Testis (tissue), 3 donors: ENCODE data around the gene CLEC12A. TPM values are rescaled to one million over a fixed set of nuclear protein-coding genes. Genes with fewer than 3 reads are reported as not detected.
"Not testable (repeated sequence)": the region's sequence is repeated elsewhere in the genome, so short reads cannot be mapped to it uniquely, and the experiment has no call there.

Experiments used
- DNase-seq: peaks from one replicate; pipeline ENCODE4 v3.0.0-alpha.2; 2019
- H3K27ac ChIP-seq, 2 donors: fragments of 200-600 bp; sonication (generic); one replicate each; pipeline ENCODE4 v1.5.1; 2019
- H3K27me3 ChIP-seq: fragments of 200-600 bp; sonication (generic); one replicate; pipeline ENCODE4 v1.5.1; 2019
- H3K36me3 ChIP-seq: fragments of 200-600 bp; sonication (generic); one replicate; pipeline ENCODE4 v1.5.1; 2017; ENCODE audit warnings: low read depth; ENCODE audit errors: missing control alignments
- H3K4me1 ChIP-seq: fragments of 200-600 bp; sonication (generic); one replicate; pipeline ENCODE4 v1.5.1; 2019
- H3K4me3 ChIP-seq, 2 donors: fragments of 200-600 bp; sonication (generic); one replicate each; pipeline ENCODE4 v1.5.1; 2017 to 2019
- H3K9me3 ChIP-seq: fragments of 200-600 bp; sonication (generic); one replicate; pipeline ENCODE4 v1.5.1; 2017
- POLR2A ChIP-seq: fragments of 450-650 bp; IDR thresholded peaks from one replicate; pipeline ENCODE4 v1.6.1; 2017; ENCODE audit warnings: antibody characterized with exemption, mild to moderate bottlenecking, moderate library complexity
- WGBS, 2 donors: methylation state at CpG; one replicate each; pipeline ENCODE4 v1.1.5; 2018; 5-methylcytosine and 5-hydroxymethylcytosine counted together
- intact Hi-C: fragments of 100-400 bp; cut with DNase I; formaldehyde crosslinking; loops from one replicate; pipeline ENCODE4 v1.15.1; 2023; ENCODE audit warnings: low total_unique reads
- polyA plus RNA-seq: library from polyadenylated mRNA; stranded (reverse); fragments of 350-450 nt; fragmentation: Illumina TruSeq; extraction: RNeasy Lipid Tissue Mini Kit (QIAGEN cat#74804); gene quantifications from one replicate; pipeline ENCODE4 v1.2.3, GENCODE V29; 2014; ENCODE audit warnings: low read depth, low replicate concordance; ENCODE audit not compliant: insufficient read depth
- total RNA-seq, 2 donors: library from RNA; depleted of rRNA; stranded (reverse); fragments of >200 nt; gene quantifications; one replicate each; pipeline ENCODE4 v1.2.3, GENCODE V29; 2016
- TF ChIP-seq, protein P1 (sequence below), 3 experiments: fragments of 450-650 bp in 2 of 3; fragments of 200-600 bp in 1 of 3; sonication (generic) in 1 of 3; IDR thresholded peaks; one replicate each; pipeline ENCODE4 v1.5.1; 2016 to 2019; ENCODE audit warnings: antibody characterized with exemption in 3 of 3, mild to moderate bottlenecking in 2 of 3, moderate library complexity in 1 of 3

CLEC12A gene
- total and polyA plus RNA-seq, 3 donors from 2014 or later: 0.31 to 2.0 TPM; not detected in 1

GRCh38 chr12:9947674-9948073, 23.5 kb upstream of the CLEC12A start:
- H3K36me3 ChIP-seq: no peaks in the 10 kb centered on the region
- TF ChIP-seq POLR2A: no peak
- TF ChIP-seq, protein P1, sequence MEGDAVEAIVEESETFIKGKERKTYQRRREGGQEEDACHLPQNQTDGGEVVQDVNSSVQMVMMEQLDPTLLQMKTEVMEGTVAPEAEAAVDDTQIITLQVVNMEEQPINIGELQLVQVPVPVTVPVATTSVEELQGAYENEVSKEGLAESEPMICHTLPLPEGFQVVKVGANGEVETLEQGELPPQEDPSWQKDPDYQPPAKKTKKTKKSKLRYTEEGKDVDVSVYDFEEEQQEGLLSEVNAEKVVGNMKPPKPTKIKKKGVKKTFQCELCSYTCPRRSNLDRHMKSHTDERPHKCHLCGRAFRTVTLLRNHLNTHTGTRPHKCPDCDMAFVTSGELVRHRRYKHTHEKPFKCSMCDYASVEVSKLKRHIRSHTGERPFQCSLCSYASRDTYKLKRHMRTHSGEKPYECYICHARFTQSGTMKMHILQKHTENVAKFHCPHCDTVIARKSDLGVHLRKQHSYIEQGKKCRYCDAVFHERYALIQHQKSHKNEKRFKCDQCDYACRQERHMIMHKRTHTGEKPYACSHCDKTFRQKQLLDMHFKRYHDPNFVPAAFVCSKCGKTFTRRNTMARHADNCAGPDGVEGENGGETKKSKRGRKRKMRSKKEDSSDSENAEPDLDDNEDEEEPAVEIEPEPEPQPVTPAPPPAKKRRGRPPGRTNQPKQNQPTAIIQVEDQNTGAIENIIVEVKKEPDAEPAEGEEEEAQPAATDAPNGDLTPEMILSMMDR (IDR thresholded peaks at IDR 0.05): no peak
- WGBS, 2 donors: 87% methylated on average over 3 of the region's 3 CpGs
- H3K27me3 ChIP-seq: no peaks in the 10 kb centered on the region
- H3K4me1 ChIP-seq: no peaks in the 10 kb centered on the region
- H3K4me3 ChIP-seq: no peak overlapping the region
- H3K27ac ChIP-seq: no peak overlapping the region
- DNase-seq: no peak
- no peaks in the 10 kb centered on the region for H3K9me3 ChIP-seq
- intact Hi-C loops: no loop called here

- WGBS, 2 donors: 86% methylated on average over 3 of the region's 3 CpGs
- no peaks in the 10 kb centered on the region for H3K9me3 ChIP-seq
- no peak overlapping the region for H3K27ac ChIP-seq
- no peak overlapping the region for H3K4me3 ChIP-seq
- no peaks in the 10 kb centered on the region for H3K36me3 ChIP-seq
- no peaks in the 10 kb centered on the region for H3K27me3 ChIP-seq
- no peaks in the 10 kb centered on the region for H3K4me1 ChIP-seq
- no peak for TF ChIP-seq POLR2A
- TF ChIP-seq, protein P1 (IDR thresholded peaks at IDR 0.05): no peak
- no peak for DNase-seq
- intact Hi-C loops: no loop called here
Observed at GRCh38 chr12:9948606-9949296, 22.5 kb upstream of the CLEC12A start.

- no peak overlapping the region for H3K4me3 ChIP-seq
- TF ChIP-seq, protein P1 (IDR thresholded peaks at IDR 0.05): no peak
- TF ChIP-seq POLR2A: no peak
- WGBS, 2 donors: 60 to 82% methylated on average over 5 of the region's 5 CpGs
- no peaks in the 10 kb centered on the region for H3K9me3 ChIP-seq
- no peaks in the 10 kb centered on the region for H3K36me3 ChIP-seq
- intact Hi-C loops: no loop called here
- no peaks in the 10 kb centered on the region for H3K27me3 ChIP-seq
- no peak for DNase-seq
- no peaks in the 10 kb centered on the region for H3K4me1 ChIP-seq
- no peak overlapping the region for H3K27ac ChIP-seq
Observed at GRCh38 chr12:9951026-9951675, 20.1 kb upstream of the CLEC12A start.

GRCh38 chr12:9952954-9953729, 18.1 kb upstream of the CLEC12A start:
- intact Hi-C loops, H3K27ac ChIP-seq, H3K4me1 ChIP-seq, H3K27me3 ChIP-seq, DNase-seq, H3K9me3 ChIP-seq, H3K4me3 ChIP-seq, H3K36me3 ChIP-seq: not testable (repeated sequence)
- WGBS, 2 donors: 77% methylated on average over 4 of the region's 55 CpGs; no CpG with 5 or more reads in 1 of the 2 donors

GRCh38 chr12:9957834-9958233, 13.4 kb upstream of the CLEC12A start:
- no peaks in the 10 kb centered on the region for H3K9me3 ChIP-seq
- no peak overlapping the region for H3K27ac ChIP-seq
- TF ChIP-seq, protein P1 (IDR thresholded peaks at IDR 0.05): no peak
- no peak for TF ChIP-seq POLR2A
- no peaks in the 10 kb centered on the region for H3K4me1 ChIP-seq
- no peaks in the 10 kb centered on the region for H3K36me3 ChIP-seq
- H3K4me3 ChIP-seq: no peak overlapping the region
- no peak for DNase-seq
- intact Hi-C loops: no loop called here
- H3K27me3 ChIP-seq: no peaks in the 10 kb centered on the region
